SK-N-SH (cell line): ENCODE results near the gene RHOBTB3. TPM values are rescaled to one million over a fixed set of nuclear protein-coding genes. Genes with fewer than 3 reads are reported as not detected.
A peak's percentile ranks its signal among the peaks of the same experiment; 100 is the strongest.

Source experiments
- CTCF ChIA-PET: fragments of 300-600, 350-600 bp; formaldehyde crosslinking; extraction: SDS; loops from one replicate; lab custom pipeline; 2021; lab: Yijun Ruan, JAX
- POLR2A ChIA-PET: fragments of 350-600 bp; sonication (Branson Sonifier 250); formaldehyde crosslinking; extraction: SDS; loops from one replicate; lab custom pipeline; 2020; ENCODE audit warnings: antibody characterized with exemption, inconsistent platforms; lab: Yijun Ruan, JAX
- DNase-seq: peaks from one replicate; pipeline ENCODE4 v3.0.0; 2012
- H2AFZ ChIP-seq: fragments of 200-600 bp; sonication (generic); 2 replicates; pipeline ENCODE4 v1.8.1; 2016; ENCODE audit warnings: antibody characterized with exemption, mild to moderate bottlenecking, low read depth
- H3F3A ChIP-seq: fragments of 200-600 bp; sonication (generic); replicated peaks from 2 replicates; pipeline ENCODE3; 2016; ENCODE audit warnings: antibody characterized with exemption, mild to moderate bottlenecking; ENCODE audit not compliant: insufficient read depth
- H3K27ac ChIP-seq, 2 experiments: fragments of 200-500 bp in 1 of 2; fragments of 200-600 bp in 1 of 2; sonication (Bioruptor generic) in 1 of 2; sonication (generic), shearing (Covaris generic) in 1 of 2; 2 replicates each; pipeline versions ENCODE4 v1.5.1 to v1.6.1; 2014 to 2016; ENCODE audit warnings: low read depth in 2 of 2, inconsistent platforms in 1 of 2, low read length in 1 of 2, mild to moderate bottlenecking in 1 of 2, mixed read lengths in 1 of 2
- H3K27me3 ChIP-seq: fragments of 200-600 bp; sonication (generic), shearing (Covaris generic); 2 replicates; pipeline ENCODE4 v1.6.1; 2016; ENCODE audit warnings: mixed run types; ENCODE audit not compliant: insufficient read depth
- H3K36me3 ChIP-seq, 2 experiments: fragments of 200-500 bp in 1 of 2; fragments of 200-600 bp in 1 of 2; sonication (Bioruptor generic) in 1 of 2; sonication (generic) in 1 of 2; replicated peaks in 1 of 2; 2 replicates each; pipeline versions ENCODE3 to v1.5.1; 2014 to 2016; ENCODE audit warnings: low read length in 1 of 2, mild to moderate bottlenecking in 1 of 2; ENCODE audit not compliant: insufficient read depth in 2 of 2, control insufficient read depth in 1 of 2
- H3K4me1 ChIP-seq, 2 experiments: fragments of 200-500 bp in 1 of 2; fragments of 200-600 bp in 1 of 2; sonication (Bioruptor generic) in 1 of 2; sonication (generic), shearing (Covaris generic) in 1 of 2; 2 replicates each; pipeline versions ENCODE4 v1.5.1 to v1.6.1; 2014 to 2016; ENCODE audit warnings: low read depth in 1 of 2, low read length in 1 of 2, mixed run types in 1 of 2; ENCODE audit not compliant: insufficient read depth in 2 of 2, control insufficient read depth in 1 of 2
- H3K4me2 ChIP-seq: fragments of 200-600 bp; sonication (generic), shearing (Covaris generic); 2 replicates; pipeline ENCODE4 v1.6.1; 2017; ENCODE audit warnings: mixed run types
- H3K4me3 ChIP-seq, 2 experiments: fragments of 200-500 bp in 1 of 2; fragments of 200-600 bp in 1 of 2; sonication (Bioruptor generic) in 1 of 2; sonication (generic), shearing (Covaris generic) in 1 of 2; 2 replicates each; pipeline versions ENCODE4 v1.5.1 to v1.8.1; 2014 to 2016; ENCODE audit warnings: low read depth in 2 of 2, inconsistent platforms in 1 of 2, low read length in 1 of 2, mild to moderate bottlenecking in 1 of 2, mixed read lengths in 1 of 2, moderate library complexity in 1 of 2
- H3K79me2 ChIP-seq: fragments of 200-600 bp; sonication (generic); 2 replicates; pipeline ENCODE4 v1.8.1; 2017; ENCODE audit warnings: mild to moderate bottlenecking; ENCODE audit not compliant: insufficient read depth
- H3K9ac ChIP-seq: fragments of 200-600 bp; sonication (generic); 2 replicates; pipeline ENCODE4 v1.6.1; 2017; ENCODE audit warnings: mixed run types
- H3K9me2 ChIP-seq: fragments of 200-600 bp; sonication (generic); 2 replicates; pipeline ENCODE4 v1.6.1; 2017; ENCODE audit warnings: mixed run types
- H3K9me3 ChIP-seq: fragments of 200-600 bp; sonication (generic); 2 replicates; pipeline ENCODE4 v1.6.1; 2017; ENCODE audit warnings: mixed run types, mild to moderate bottlenecking, moderate library complexity
- H4K20me1 ChIP-seq: fragments of 200-600 bp; sonication (generic); 2 replicates; pipeline ENCODE4 v1.6.1; 2017; ENCODE audit warnings: mild to moderate bottlenecking, mixed run types; ENCODE audit not compliant: insufficient read depth
- ELF1 ChIP-seq: IDR thresholded peaks from 2 replicates; pipeline ENCODE4 v1.4.0; 2012
- FOXJ3 ChIP-seq: sonication (generic); formaldehyde crosslinking; IDR thresholded peaks from 2 replicates; pipeline ENCODE4 v1.5.1; 2020; ENCODE audit warnings: mild to moderate bottlenecking, missing genetic modification reagents
- FOXM1 ChIP-seq: IDR thresholded peaks from 2 replicates; pipeline ENCODE4 v1.4.0; 2012; ENCODE audit warnings: low read depth, mild to moderate bottlenecking
- MXI1 ChIP-seq: IDR thresholded peaks from 2 replicates; pipeline ENCODE4 v1.6.1; 2012; ENCODE audit warnings: mild to moderate bottlenecking, low read depth, low read length, improper control_type of control experiment
- NFIC ChIP-seq: IDR thresholded peaks from 2 replicates; pipeline ENCODE4 v1.4.0; 2012; ENCODE audit warnings: borderline replicate concordance
- NRF1 ChIP-seq: IDR thresholded peaks from 2 replicates; pipeline ENCODE4 v1.6.1; 2012; ENCODE audit warnings: low read depth, mild to moderate bottlenecking, low read length
- PBX3 ChIP-seq: IDR thresholded peaks from 2 replicates; pipeline ENCODE4; 2012
- RCOR1 ChIP-seq: fragments of 150-350 bp; IDR thresholded peaks from 2 replicates; pipeline ENCODE4 v1.6.1; 2017; ENCODE audit warnings: antibody characterized with exemption, low read length
- RXRA ChIP-seq: IDR thresholded peaks from 2 replicates; pipeline ENCODE4 v1.4.0; 2012; ENCODE audit warnings: low read depth, mild to moderate bottlenecking, borderline replicate concordance
- SIN3A ChIP-seq: IDR thresholded peaks from 2 replicates; pipeline ENCODE4 v1.6.1; 2012; ENCODE audit warnings: low read depth, mild to moderate bottlenecking, low read length, moderate library complexity, borderline replicate concordance
- SMC3 ChIP-seq: IDR thresholded peaks from 2 replicates; pipeline ENCODE4 v1.6.1; 2012; ENCODE audit warnings: low read depth, low read length, improper control_type of control experiment
- TCF12 ChIP-seq: IDR thresholded peaks from 2 replicates; pipeline ENCODE4 v1.4.0; 2012
- TEAD4 ChIP-seq: IDR thresholded peaks from 2 replicates; pipeline ENCODE4 v1.4.0; 2012; ENCODE audit warnings: mild to moderate bottlenecking, borderline replicate concordance; ENCODE audit not compliant: insufficient read depth
- ZBTB33 ChIP-seq: IDR thresholded peaks from 2 replicates; pipeline ENCODE4 v1.4.0; 2012; ENCODE audit warnings: low read depth, borderline replicate concordance
- WGBS: methylation state at CpG from one replicate; pipeline ENCODE4 v1.1.6; 2017; ENCODE audit warnings: low lambda C conversion rate; 5-methylcytosine and 5-hydroxymethylcytosine counted together
- polyA plus RNA-seq, 3 experiments: library from polyadenylated mRNA; depleted of rRNA; stranded (reverse); fragments of >200 nt; gene quantifications; 2 replicates each; pipeline ENCODE4 v1.2.3, GENCODE V29; 2012

Gene RHOBTB3
- polyA plus RNA-seq, 1 of the 3 experiments (the other 2 are of a cell fraction), result 59.3 TPM

- Histone ChIP-seq H3K27me3 (no peaks in the 10 kb centered on the region), H3K4me2 (no peak overlapping the region), H3K9me2 (no peaks in the 10 kb centered on the region), H3K4me1 (peaks cover 9 to 15% of the 10 kb centered on the region in 2 experiments; a peak in 3 of 4 replicates), H3F3A (peaks cover 10% of the 10 kb centered on the region), H4K20me1 (no peaks in the 10 kb centered on the region), H3K9ac (no peak overlapping the region), H3K4me3 (no peak overlapping the region), H3K27ac (peak overlapping the region; percentile 20 to 53; a peak in 3 of 4 replicates), H3K9me3 (no peaks in the 10 kb centered on the region), H3K79me2 (no peaks in the 10 kb centered on the region), H2AFZ (no peak overlapping the region), H3K36me3 (peaks cover 23 to 42% of the 10 kb centered on the region in 2 experiments)
- CTCF ChIA-PET, result interaction anchor here (1.1 to 3.5 kb wide), 3 partner anchors 8 to 129 kb away, joined by 4 to 33 read pairs (median 12); no protein-coding TSS in a partner anchor
- DNase-seq, result no peak
- 74% methylated on average over 3 of the region's 3 CpGs for WGBS
- POLR2A ChIA-PET, result no interaction called here
- TF ChIP-seq MXI1 (no peak), NFIC (peak; percentile 71), NRF1 (no peak), TCF12 (peak; percentile 50; the same call in 1 of the 2 replicates)
Measured at GRCh38 chr5:95773335-95774059, 42.4 kb downstream of the RHOBTB3 start.

- WGBS, result 96% methylated on average over 3 of the region's 3 CpGs
- POLR2A ChIA-PET, result no interaction called here
Measured at GRCh38 chr5:95777441-95777840, 46.3 kb downstream of the RHOBTB3 start.

More at GRCh38 chr5:95777441-95777840, 46.3 kb downstream of the RHOBTB3 start:
- H2AFZ ChIP-seq, result no peak overlapping the region
- H3K4me2 ChIP-seq, result no peak overlapping the region
- H3K4me3 ChIP-seq, result no peak overlapping the region
- H3K27me3 ChIP-seq, result no peaks in the 10 kb centered on the region
- no peak overlapping the region for H3K27ac ChIP-seq
- peaks cover 14% of the 10 kb centered on the region for H3F3A ChIP-seq
- TF ChIP-seq FOXJ3 (CRISPR knock-in tag) (no peak), FOXM1 (no peak), SMC3 (no peak), RXRA (no peak), TCF12 (no peak), TEAD4 (no peak), ELF1 (no peak), RCOR1 (no peak), SIN3A (no peak), PBX3 (no peak), NRF1 (no peak), ZBTB33 (no peak)
- H3K9me2 ChIP-seq, result no peaks in the 10 kb centered on the region
- no peak overlapping the region for H3K9ac ChIP-seq
- H3K9me3 ChIP-seq, result no peaks in the 10 kb centered on the region
- CTCF ChIA-PET, result no interaction called here
- peaks cover 8 to 36% of the 10 kb centered on the region in 2 experiments for H3K36me3 ChIP-seq
- no peaks in the 10 kb centered on the region for H4K20me1 ChIP-seq
- peaks cover 10% of the 10 kb centered on the region in 2 experiments; a peak in 3 of 4 replicates for H3K4me1 ChIP-seq
- no peak for DNase-seq
- no peaks in the 10 kb centered on the region for H3K79me2 ChIP-seq
